GM23338 (cell line): Measurements from ENCODE around the gene LPGAT1. TPM values are rescaled to one million over a fixed set of nuclear protein-coding genes. Genes with fewer than 3 reads are reported as not detected.
A peak's percentile ranks its signal among the peaks of the same experiment; 100 is the strongest.

ENCODE experiments used
- ATAC-seq: fragments of 200-7000 bp; cut with Tn5 transposase; 3 replicates; pipeline ENCODE4 v1.9.1; 2020
- DNase-seq: peaks from one replicate; pipeline ENCODE4 v3.0.0-alpha.2; 2015; ENCODE audit warnings: low spot score
- H2AFZ ChIP-seq: fragments of 200-600 bp; sonication (generic); 2 replicates; pipeline ENCODE4 v1.8.0; 2016; ENCODE audit warnings: antibody characterized with exemption, mild to moderate bottlenecking, moderate library complexity
- H3F3A ChIP-seq: fragments of 200-600 bp; sonication (generic); replicated peaks from 2 replicates; pipeline ENCODE4 v1.8.0; 2017; ENCODE audit warnings: antibody characterized with exemption, mixed run types, low read depth
- H3K27ac ChIP-seq: fragments of 200-600 bp; sonication (generic); 2 replicates; pipeline ENCODE4 v1.6.1; 2016; ENCODE audit warnings: low read depth
- H3K27me3 ChIP-seq: fragments of 200-600 bp; sonication (generic); 2 replicates; pipeline ENCODE4 v1.8.0; 2016; ENCODE audit warnings: mild to moderate bottlenecking, mixed run types, moderate library complexity; ENCODE audit not compliant: insufficient read depth
- H3K36me3 ChIP-seq: fragments of 200-600 bp; sonication (generic); 2 replicates; pipeline ENCODE4 v1.8.0; 2016; ENCODE audit warnings: mild to moderate bottlenecking; ENCODE audit not compliant: insufficient read depth
- H3K4me1 ChIP-seq: fragments of 200-600 bp; sonication (generic); 2 replicates; pipeline ENCODE4 v1.8.0; 2016; ENCODE audit warnings: mild to moderate bottlenecking, moderate library complexity; ENCODE audit not compliant: insufficient read depth
- H3K4me2 ChIP-seq: fragments of 200-600 bp; sonication (generic); 2 replicates; pipeline ENCODE4 v1.7.1; 2017; ENCODE audit warnings: mixed run types
- H3K4me3 ChIP-seq: fragments of 200-600 bp; sonication (generic); 2 replicates; pipeline ENCODE4 v1.6.1; 2016; ENCODE audit warnings: mixed run types
- H3K79me2 ChIP-seq: fragments of 200-600 bp; sonication (generic); replicated peaks from 2 replicates; pipeline ENCODE4 v1.8.0; 2017; ENCODE audit warnings: mild to moderate bottlenecking; ENCODE audit not compliant: insufficient read depth
- H3K9me2 ChIP-seq: fragments of 200-600 bp; sonication (generic); 2 replicates; pipeline ENCODE4 v1.8.0; 2017; ENCODE audit not compliant: insufficient read depth
- H4K20me1 ChIP-seq: fragments of 200-600 bp; sonication (generic); replicated peaks from 2 replicates; pipeline ENCODE4 v1.8.0; 2017; ENCODE audit warnings: mild to moderate bottlenecking; ENCODE audit not compliant: insufficient read depth
- H3K27ac Mint-ChIP-seq: 2 replicates; pipeline ENCODE4 v1.8.0; 2020; ENCODE audit warnings: inconsistent platforms, mild to moderate bottlenecking, moderate library complexity, mixed read lengths
- H3K27me3 Mint-ChIP-seq: 3 replicates; pipeline ENCODE4 v1.8.0; 2022; ENCODE audit warnings: low read depth, mild to moderate bottlenecking, moderate library complexity, mixed read lengths, inconsistent platforms; ENCODE audit not compliant: insufficient read depth, poor library complexity
- H3K36me3 Mint-ChIP-seq: 3 replicates; pipeline ENCODE4 v1.8.0; 2021; ENCODE audit warnings: low read depth, mild to moderate bottlenecking, inconsistent platforms, moderate library complexity, mixed read lengths
- H3K4me1 Mint-ChIP-seq: 3 replicates; pipeline ENCODE4 v1.8.0; 2020; ENCODE audit warnings: mild to moderate bottlenecking, inconsistent platforms, mixed read lengths
- H3K4me3 Mint-ChIP-seq: 3 replicates; pipeline ENCODE4 v1.8.0; 2021; ENCODE audit warnings: moderate library complexity, mild to moderate bottlenecking, inconsistent platforms, mixed read lengths
- H3K9me3 Mint-ChIP-seq: 3 replicates; pipeline ENCODE4 v1.8.0; 2020; ENCODE audit warnings: moderate library complexity, mild to moderate bottlenecking, inconsistent platforms, mixed read lengths
- CREB1 ChIP-seq: fragments of 250-450 bp; sonication (Bioruptor Pico); IDR thresholded peaks from 2 replicates; pipeline ENCODE4 v1.5.0; 2020; ENCODE audit warnings: low read depth, mild to moderate bottlenecking, moderate library complexity
- CTCF ChIP-seq, 2 experiments: fragments of 200-600 bp in 1 of 2; sonication (generic) in 1 of 2; conservative IDR thresholded peaks; 2 replicates each; pipeline versions ENCODE4 v1.5.1 to v1.6.1; 2016 to 2017; ENCODE audit warnings: antibody characterized with exemption in 2 of 2, low read depth in 2 of 2, mild to moderate bottlenecking in 2 of 2, moderate library complexity in 1 of 2
- ETS1 ChIP-seq: IDR thresholded peaks from 2 replicates; pipeline ENCODE4 v1.6.1; 2016; ENCODE audit warnings: antibody characterized with exemption
- EZH2 ChIP-seq: fragments of 200-600 bp; sonication (generic); IDR thresholded peaks from one replicate; pipeline ENCODE4 v1.8.0; 2017; ENCODE audit warnings: antibody characterized with exemption, mild to moderate bottlenecking, low read depth; ENCODE audit not compliant: unreplicated experiment
- JUNB ChIP-seq: IDR thresholded peaks from one replicate; pipeline ENCODE4 v1.6.1; 2016; ENCODE audit warnings: antibody characterized with exemption; ENCODE audit not compliant: unreplicated experiment
- POLR2AphosphoS5 ChIP-seq: IDR thresholded peaks from 2 replicates; pipeline ENCODE4 v1.6.1; 2016; ENCODE audit warnings: antibody characterized with exemption, low read depth
- REST ChIP-seq: IDR thresholded peaks from one replicate; pipeline ENCODE4 v1.6.1; 2018; ENCODE audit warnings: antibody characterized with exemption; ENCODE audit not compliant: unreplicated experiment
- STAT1 ChIP-seq: IDR thresholded peaks from one replicate; pipeline ENCODE4 v1.6.1; 2016; ENCODE audit warnings: antibody characterized with exemption; ENCODE audit not compliant: unreplicated experiment
- ZNF114 ChIP-seq: fragments of 250-450 bp; sonication (Bioruptor Pico); IDR thresholded peaks from 2 replicates; pipeline ENCODE4 v1.5.0; 2020; ENCODE audit warnings: mild to moderate bottlenecking, moderate library complexity
- ZNF331 ChIP-seq: fragments of 250-450 bp; sonication (Bioruptor Pico); IDR thresholded peaks from 2 replicates; pipeline ENCODE4 v1.5.0; 2020; ENCODE audit warnings: low read depth, mild to moderate bottlenecking, moderate library complexity
- ZNF462 ChIP-seq: fragments of 250-450 bp; sonication (Bioruptor Pico); IDR thresholded peaks from 2 replicates; pipeline ENCODE4 v1.5.0; 2020; ENCODE audit warnings: mild to moderate bottlenecking, moderate library complexity
- polyA plus RNA-seq: library from polyadenylated mRNA; unstranded; fragments of >200 nt; fragmentation: Nextera tagmentation; extraction: Ambion mirVana; gene quantifications from 2 replicates; pipeline ENCODE4 v1.2.1, GENCODE V29; 2016
- total RNA-seq: library from RNA; depleted of rRNA; stranded (reverse); fragments of >200 nt; shearing (Covaris generic); gene quantifications from 2 replicates; pipeline ENCODE4 v1.2.3, GENCODE V29; 2014

The LPGAT1 gene
- total and polyA plus RNA-seq, 2 experiments from 2014 or later: 3.3 to 16.4 TPM

GRCh38 chr1:211726467-211726995, 104.0 kb downstream of the LPGAT1 start:
- Histone ChIP-seq H3K27ac (no peak overlapping the region), H3K4me3 (no peak overlapping the region), H3K4me2 (no peak overlapping the region), H3K27me3 (no peaks in the 10 kb centered on the region), H3K36me3 (no peaks in the 10 kb centered on the region), H3K4me1 (no peaks in the 10 kb centered on the region), H3F3A (no peaks in the 10 kb centered on the region), H3K79me2 (no peaks in the 10 kb centered on the region), H4K20me1 (no peaks in the 10 kb centered on the region), H3K9me2 (peaks cover 5% of the 10 kb centered on the region; the same call in 1 of the 2 replicates), H2AFZ (peak overlapping the region; percentile 91)
- TF ChIP-seq JUNB: no peak
- TF ChIP-seq ZNF462: no peak
- TF ChIP-seq ETS1: no peak
- TF ChIP-seq EZH2: no peak
- TF ChIP-seq ZNF114 (CRISPR knock-in tag): no peak
- no peak for TF ChIP-seq ZNF331 (CRISPR knock-in tag)
- TF ChIP-seq STAT1: no peak
- TF ChIP-seq REST: no peak
- no peak for TF ChIP-seq CREB1 (CRISPR knock-in tag)
- no peak for TF ChIP-seq CTCF (conservative IDR thresholded peaks at IDR 0.05; ENCODE audit: low read depth in 2 of 2)
- TF ChIP-seq POLR2AphosphoS5: no peak
- no peak overlapping the region for H3K4me3 Mint-ChIP-seq
- H3K4me1 Mint-ChIP-seq: no peaks in the 10 kb centered on the region
- no peak overlapping the region for H3K27ac Mint-ChIP-seq
- ATAC-seq: no peak
- no peak for DNase-seq
- H3K9me3 Mint-ChIP-seq: no peaks in the 10 kb centered on the region
- peaks cover 5% of the 10 kb centered on the region for H3K27me3 Mint-ChIP-seq
- H3K36me3 Mint-ChIP-seq: no peaks in the 10 kb centered on the region
